OCI-LY7 (cell line): Measurements from ENCODE around the gene IFRD2.

ENCODE experiments used
- EZH2phosphoT487 ChIP-seq: fragments of 200-600 bp; sonication (generic); IDR thresholded peaks from 2 replicates; pipeline ENCODE4 v1.6.1; 2018; ENCODE audit warnings: low read depth, borderline replicate concordance, mild to moderate bottlenecking, mixed run types, antibody characterized with exemption, low read length, moderate library complexity, mixed read lengths
- TF ChIP-seq, protein P1 (sequence below): fragments of 200-600 bp; sonication (generic); conservative IDR thresholded peaks from 2 replicates; pipeline ENCODE4 v1.5.1; 2014; ENCODE audit warnings: mild to moderate bottlenecking, antibody characterized with exemption, low read length, moderate library complexity, mixed read lengths

GRCh38 chr3:50318615-50319014 lies 26.4 kb upstream of the IFRD2 start:
- TF ChIP-seq, protein P1, sequence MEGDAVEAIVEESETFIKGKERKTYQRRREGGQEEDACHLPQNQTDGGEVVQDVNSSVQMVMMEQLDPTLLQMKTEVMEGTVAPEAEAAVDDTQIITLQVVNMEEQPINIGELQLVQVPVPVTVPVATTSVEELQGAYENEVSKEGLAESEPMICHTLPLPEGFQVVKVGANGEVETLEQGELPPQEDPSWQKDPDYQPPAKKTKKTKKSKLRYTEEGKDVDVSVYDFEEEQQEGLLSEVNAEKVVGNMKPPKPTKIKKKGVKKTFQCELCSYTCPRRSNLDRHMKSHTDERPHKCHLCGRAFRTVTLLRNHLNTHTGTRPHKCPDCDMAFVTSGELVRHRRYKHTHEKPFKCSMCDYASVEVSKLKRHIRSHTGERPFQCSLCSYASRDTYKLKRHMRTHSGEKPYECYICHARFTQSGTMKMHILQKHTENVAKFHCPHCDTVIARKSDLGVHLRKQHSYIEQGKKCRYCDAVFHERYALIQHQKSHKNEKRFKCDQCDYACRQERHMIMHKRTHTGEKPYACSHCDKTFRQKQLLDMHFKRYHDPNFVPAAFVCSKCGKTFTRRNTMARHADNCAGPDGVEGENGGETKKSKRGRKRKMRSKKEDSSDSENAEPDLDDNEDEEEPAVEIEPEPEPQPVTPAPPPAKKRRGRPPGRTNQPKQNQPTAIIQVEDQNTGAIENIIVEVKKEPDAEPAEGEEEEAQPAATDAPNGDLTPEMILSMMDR, result no peak
- TF ChIP-seq EZH2phosphoT487, result no peak
